ENCODE results near the gene RABGAP1L.

The RABGAP1L gene

DNA sequence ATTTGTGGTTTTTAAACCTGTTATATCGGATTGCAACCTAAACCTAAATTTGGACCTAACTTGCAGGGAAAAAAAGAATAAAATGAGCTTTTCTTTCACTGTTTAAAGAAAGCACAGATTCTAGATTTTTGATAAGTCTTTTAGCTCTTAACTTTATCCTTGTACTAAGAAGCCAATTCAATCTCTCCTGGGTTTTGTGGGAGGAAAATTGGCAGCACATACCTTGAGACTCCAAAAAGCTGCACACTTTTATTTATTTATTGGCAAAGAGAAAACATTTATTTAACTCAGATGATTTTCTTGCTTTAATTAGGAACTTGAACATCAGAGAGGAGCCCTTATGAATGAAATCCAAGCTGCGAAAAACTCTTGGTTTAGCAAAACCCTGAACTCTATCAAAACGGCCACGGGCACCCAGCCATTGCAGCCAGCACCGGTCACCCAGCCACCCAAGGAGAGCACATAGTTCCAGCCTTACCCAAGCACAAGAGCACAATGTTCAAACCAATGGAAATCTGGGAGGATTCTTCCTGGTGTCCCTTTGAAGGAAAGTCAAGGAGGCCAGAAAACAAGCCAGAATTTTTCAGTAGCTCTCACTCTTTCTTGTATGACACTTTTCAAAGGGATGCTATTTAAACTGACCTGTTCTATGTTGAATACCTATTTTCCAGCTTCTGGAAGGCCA, 830.4 kb downstream of the RABGAP1L start:
- no peak overlapping the region for H3K4me3 ChIP-seq (ENCODE audit: low read depth, low read length)
- in situ Hi-C loops (cut with HindIII; ENCODE audit: low pct_ligation_motif_present, low sequenced_read_pairs), result no loop called here
- no peak overlapping the region for H3K27ac ChIP-seq

DNA sequence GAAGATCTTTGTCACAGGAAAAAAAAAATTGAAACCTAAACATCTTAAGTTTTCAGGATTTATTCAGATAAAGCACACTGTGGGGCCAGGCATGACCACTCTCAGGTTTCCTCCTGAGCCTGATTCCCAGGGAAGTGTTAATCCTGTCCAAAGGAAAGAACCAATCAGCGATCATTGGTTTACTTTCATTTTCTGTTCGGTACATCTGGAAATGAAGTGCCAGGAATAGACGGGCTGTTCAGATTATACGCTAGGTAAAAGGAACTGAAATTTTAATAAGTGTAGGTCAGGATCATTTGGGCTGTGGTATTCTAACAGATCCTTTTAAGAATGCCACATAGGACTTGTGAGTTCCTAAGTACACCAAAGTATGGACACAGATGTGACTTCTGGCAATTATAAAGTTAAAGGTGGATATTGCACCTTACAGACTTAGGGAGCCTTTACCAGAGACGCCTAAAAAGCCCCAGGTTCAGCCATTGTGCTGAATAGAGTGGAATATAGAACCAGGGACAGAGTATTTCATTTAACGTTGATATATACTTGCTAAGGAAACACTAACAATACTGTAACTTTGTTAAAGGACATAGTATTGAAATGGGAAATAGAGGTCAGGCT, 831.2 kb downstream of the RABGAP1L start:
- Histone ChIP-seq H3K27me3 (replicated peaks) (no peaks in the 10 kb centered on the region), H3K36me3 (replicated peaks) (no peaks in the 10 kb centered on the region), H3K4me3 (ENCODE audit: low read depth, low read length) (peak overlapping the region; percentile 29), H3K27ac (no peak overlapping the region)
- in situ Hi-C loops (cut with HindIII; ENCODE audit: low pct_ligation_motif_present, low sequenced_read_pairs), result no loop called here
- no peak for DNase-seq
- TF ChIP-seq, protein P1, sequence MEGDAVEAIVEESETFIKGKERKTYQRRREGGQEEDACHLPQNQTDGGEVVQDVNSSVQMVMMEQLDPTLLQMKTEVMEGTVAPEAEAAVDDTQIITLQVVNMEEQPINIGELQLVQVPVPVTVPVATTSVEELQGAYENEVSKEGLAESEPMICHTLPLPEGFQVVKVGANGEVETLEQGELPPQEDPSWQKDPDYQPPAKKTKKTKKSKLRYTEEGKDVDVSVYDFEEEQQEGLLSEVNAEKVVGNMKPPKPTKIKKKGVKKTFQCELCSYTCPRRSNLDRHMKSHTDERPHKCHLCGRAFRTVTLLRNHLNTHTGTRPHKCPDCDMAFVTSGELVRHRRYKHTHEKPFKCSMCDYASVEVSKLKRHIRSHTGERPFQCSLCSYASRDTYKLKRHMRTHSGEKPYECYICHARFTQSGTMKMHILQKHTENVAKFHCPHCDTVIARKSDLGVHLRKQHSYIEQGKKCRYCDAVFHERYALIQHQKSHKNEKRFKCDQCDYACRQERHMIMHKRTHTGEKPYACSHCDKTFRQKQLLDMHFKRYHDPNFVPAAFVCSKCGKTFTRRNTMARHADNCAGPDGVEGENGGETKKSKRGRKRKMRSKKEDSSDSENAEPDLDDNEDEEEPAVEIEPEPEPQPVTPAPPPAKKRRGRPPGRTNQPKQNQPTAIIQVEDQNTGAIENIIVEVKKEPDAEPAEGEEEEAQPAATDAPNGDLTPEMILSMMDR (IDR thresholded peaks at IDR 0.05; ENCODE audit: low read depth, low read length, missing control alignments), result no peak

More for the DNA sequence above, 830.4 kb downstream of the RABGAP1L start:
- Histone ChIP-seq H3K27me3 (replicated peaks) (no peaks in the 10 kb centered on the region), H3K36me3 (replicated peaks) (no peaks in the 10 kb centered on the region)
- no peak for DNase-seq
- TF ChIP-seq, protein P1 (IDR thresholded peaks at IDR 0.05; ENCODE audit: low read depth, low read length, missing control alignments), result no peak

- no peaks in the 10 kb centered on the region for H3K36me3 ChIP-seq (replicated peaks)
- no peaks in the 10 kb centered on the region for H3K27me3 ChIP-seq (replicated peaks)
- TF ChIP-seq, protein P1 (IDR thresholded peaks at IDR 0.05; ENCODE audit: low read depth, low read length, missing control alignments), result no peak
- no peak overlapping the region for H3K27ac ChIP-seq
- no peak for DNase-seq
- in situ Hi-C loops (cut with HindIII; ENCODE audit: low pct_ligation_motif_present, low sequenced_read_pairs), result no loop called here
- H3K4me3 ChIP-seq (ENCODE audit: low read depth, low read length), result no peak overlapping the region
These were observed 832.2 kb downstream of the RABGAP1L start for GRCh38 chr1:174991473-174991872.

DNA sequence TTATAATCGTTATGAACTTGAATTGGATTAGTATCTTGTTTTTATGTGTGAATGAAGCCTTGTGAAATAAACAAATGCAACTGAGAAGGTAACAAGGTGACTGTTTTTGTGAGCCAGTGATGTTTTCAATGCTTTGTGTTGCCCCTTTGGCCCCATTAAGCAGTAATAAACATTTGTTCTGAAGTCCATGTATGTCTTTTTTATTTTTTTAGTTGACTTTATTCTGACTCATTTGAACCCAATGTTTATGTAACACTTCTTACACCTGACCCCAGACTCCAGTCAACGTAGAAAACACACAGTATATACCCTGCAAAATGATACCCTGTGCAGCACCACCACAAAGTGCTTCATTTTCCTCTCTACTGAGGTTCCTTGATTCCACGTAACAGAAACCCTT, 835.8 kb downstream of the RABGAP1L start:
- H3K36me3 ChIP-seq (replicated peaks), result no peaks in the 10 kb centered on the region
- in situ Hi-C loops (cut with HindIII; ENCODE audit: low pct_ligation_motif_present, low sequenced_read_pairs), result no loop called here
- TF ChIP-seq, protein P1 (IDR thresholded peaks at IDR 0.05; ENCODE audit: low read depth, low read length, missing control alignments), result no peak
- H3K27ac ChIP-seq, result no peak overlapping the region
- no peak for DNase-seq
- H3K27me3 ChIP-seq (replicated peaks), result no peaks in the 10 kb centered on the region
- no peak overlapping the region for H3K4me3 ChIP-seq (ENCODE audit: low read depth, low read length)

DNA sequence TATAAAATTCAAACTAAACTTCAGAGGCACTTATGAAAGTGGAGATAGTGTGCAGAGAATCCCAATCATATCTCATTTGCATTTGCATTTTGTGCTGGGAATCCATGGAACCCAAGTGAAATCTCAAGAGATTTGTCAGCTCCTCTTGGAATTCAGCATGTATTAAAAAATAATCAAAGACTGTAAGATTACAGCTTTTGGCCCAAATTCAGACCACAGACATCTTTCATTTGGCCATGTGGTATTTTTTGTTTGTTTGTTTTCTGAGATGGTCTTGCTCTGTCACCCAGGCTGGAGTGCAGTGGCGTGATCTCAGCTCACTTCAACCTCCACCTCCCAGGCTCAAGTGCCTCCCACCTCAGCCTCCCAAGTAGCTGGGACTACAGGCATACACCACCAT, 836.6 kb downstream of the RABGAP1L start:
- H3K4me3 ChIP-seq (ENCODE audit: low read depth, low read length), result no peak overlapping the region
- H3K36me3 ChIP-seq (replicated peaks), result no peaks in the 10 kb centered on the region
- TF ChIP-seq, protein P1 (IDR thresholded peaks at IDR 0.05; ENCODE audit: low read depth, low read length, missing control alignments), result no peak
- peak; percentile 20 for DNase-seq
- H3K27ac ChIP-seq, result no peak overlapping the region
- in situ Hi-C loops (cut with HindIII; ENCODE audit: low pct_ligation_motif_present, low sequenced_read_pairs), result no loop called here
- no peaks in the 10 kb centered on the region for H3K27me3 ChIP-seq (replicated peaks)
